Measurements from ENCODE around the gene SMC6.

GRCh38 chr2:17690776-17691175 is 62.8 kb downstream of the SMC6 start:
- no peak for TF ChIP-seq CTCF (IDR thresholded peaks at IDR 0.05)
- no peak for TF ChIP-seq EP300 (IDR thresholded peaks at IDR 0.05)
- TF ChIP-seq POLR2A (IDR thresholded peaks at IDR 0.05): no peak
